Neuronal stem cell (in vitro differentiated cells): ENCODE measurements around the gene USP32.
"Not testable (repeated sequence)": the region's sequence is repeated elsewhere in the genome, so short reads cannot be mapped to it uniquely, and the experiment has no call there.

Experiments used
- DNase-seq: peaks from one replicate; pipeline ENCODE4 v3.0.0-alpha.2; 2013; ENCODE audit warnings: low spot score
- H2AFZ ChIP-seq: one replicate; pipeline ENCODE4 v1.6.1; 2013; ENCODE audit warnings: mild to moderate bottlenecking, low read length, inconsistent platforms
- H2AK5ac ChIP-seq: 2 replicates; pipeline ENCODE4 v1.6.1; 2013; ENCODE audit warnings: low read depth, mild to moderate bottlenecking, inconsistent platforms, low read length, moderate library complexity, mixed read lengths
- H2BK120ac ChIP-seq: 2 replicates; pipeline ENCODE4 v1.6.1; 2013; ENCODE audit warnings: low read depth, mild to moderate bottlenecking, inconsistent platforms, low read length, moderate library complexity, mixed read lengths
- H2BK12ac ChIP-seq: one replicate; pipeline ENCODE4 v1.6.1; 2013; ENCODE audit warnings: low read length, inconsistent platforms
- H2BK15ac ChIP-seq: 2 replicates; pipeline ENCODE4 v1.6.1; 2013; ENCODE audit warnings: mild to moderate bottlenecking, low read length, inconsistent platforms, mixed read lengths
- H2BK5ac ChIP-seq: one replicate; pipeline ENCODE4 v1.6.1; 2013; ENCODE audit warnings: inconsistent platforms, mild to moderate bottlenecking, low read length, moderate library complexity
- H3K14ac ChIP-seq: one replicate; pipeline ENCODE4 v1.6.1; 2013; ENCODE audit warnings: low read length, inconsistent platforms
- H3K18ac ChIP-seq: 2 replicates; pipeline ENCODE4 v1.6.1; 2013; ENCODE audit warnings: low read length, inconsistent platforms
- H3K23ac ChIP-seq: 2 replicates; pipeline ENCODE4 v1.6.1; 2013; ENCODE audit warnings: low read depth, mild to moderate bottlenecking, mixed read lengths, low read length, inconsistent platforms; ENCODE audit not compliant: poor library complexity
- H3K27ac ChIP-seq: replicated peaks from 3 replicates; pipeline ENCODE4 v1.5.1; 2013; ENCODE audit warnings: low read length, inconsistent platforms
- H3K27me3 ChIP-seq, 3 experiments: 2 replicates each; pipeline ENCODE4 v1.6.1; 2013; ENCODE audit warnings: low read length in 3 of 3, mild to moderate bottlenecking in 2 of 3, inconsistent platforms in 1 of 3, low read depth in 1 of 3, mixed read lengths in 1 of 3, moderate library complexity in 1 of 3; ENCODE audit not compliant: control insufficient read depth in 3 of 3, insufficient read depth in 3 of 3
- H3K36me3 ChIP-seq, 2 donors: replicated peaks in 1 of 2; 2 replicates each; pipeline ENCODE4 v1.6.1; 2013; ENCODE audit warnings: low read length in 2 of 2; ENCODE audit not compliant: control insufficient read depth in 2 of 2, insufficient read depth in 2 of 2
- H3K4ac ChIP-seq: 2 replicates; pipeline ENCODE4 v1.6.1; 2013; ENCODE audit warnings: inconsistent platforms, mild to moderate bottlenecking, low read length, moderate library complexity
- H3K4me1 ChIP-seq, 2 donors: 1 replicate in 1 of 2; 2 replicates in 1 of 2; pipeline ENCODE4 v1.6.1; 2013; ENCODE audit warnings: low read length in 2 of 2, low read depth in 1 of 2; ENCODE audit not compliant: control insufficient read depth in 2 of 2, insufficient read depth in 1 of 2
- H3K4me2 ChIP-seq: one replicate; pipeline ENCODE4 v1.6.1; 2013; ENCODE audit warnings: mild to moderate bottlenecking, low read length, inconsistent platforms; ENCODE audit not compliant: insufficient read depth, poor library complexity, severe bottlenecking
- H3K4me3 ChIP-seq, 2 donors: 2 replicates each; pipeline ENCODE4 v1.5.1; 2013; ENCODE audit warnings: low read length in 2 of 2, mild to moderate bottlenecking in 2 of 2, inconsistent platforms in 1 of 2, moderate library complexity in 1 of 2
- H3K79me1 ChIP-seq: one replicate; pipeline ENCODE4 v1.6.1; 2013; ENCODE audit warnings: low read depth, mild to moderate bottlenecking, inconsistent platforms, low read length, moderate library complexity
- H3K9ac ChIP-seq: one replicate; pipeline ENCODE4 v1.6.1; 2013; ENCODE audit warnings: mild to moderate bottlenecking, low read depth, low read length, inconsistent platforms; ENCODE audit not compliant: poor library complexity
- H3K9me3 ChIP-seq, 2 donors: replicated peaks in 1 of 2; 2 replicates each; pipeline versions ENCODE3 to v1.6.1; 2013; ENCODE audit warnings: low read length in 2 of 2, mild to moderate bottlenecking in 2 of 2, inconsistent platforms in 1 of 2, low read depth in 1 of 2, mixed read lengths in 1 of 2, moderate library complexity in 1 of 2; ENCODE audit not compliant: control insufficient read depth in 2 of 2, insufficient read depth in 1 of 2
- H4K8ac ChIP-seq: one replicate; pipeline ENCODE4 v1.6.1; 2013; ENCODE audit warnings: low read depth, mild to moderate bottlenecking, inconsistent platforms, low read length, moderate library complexity
- H4K91ac ChIP-seq: one replicate; pipeline ENCODE4 v1.6.1; 2013; ENCODE audit warnings: low read length, low read depth, mild to moderate bottlenecking, inconsistent platforms; ENCODE audit not compliant: poor library complexity
- WGBS, 2 donors: extraction: QIAGEN DNeasy Blood & Tissue Kit; methylation state at CpG; one replicate each; pipeline ENCODE4 v1.1.7; 2013; ENCODE audit warnings: missing lambda C conversion rate in 2 of 2, mixed read lengths in 1 of 2; ENCODE audit not compliant: insufficient read length in 2 of 2, insufficient replicate concordance in 1 of 2; ENCODE audit errors: extremely low coverage in 2 of 2; 5-methylcytosine and 5-hydroxymethylcytosine counted together

Gene USP32

DNA sequence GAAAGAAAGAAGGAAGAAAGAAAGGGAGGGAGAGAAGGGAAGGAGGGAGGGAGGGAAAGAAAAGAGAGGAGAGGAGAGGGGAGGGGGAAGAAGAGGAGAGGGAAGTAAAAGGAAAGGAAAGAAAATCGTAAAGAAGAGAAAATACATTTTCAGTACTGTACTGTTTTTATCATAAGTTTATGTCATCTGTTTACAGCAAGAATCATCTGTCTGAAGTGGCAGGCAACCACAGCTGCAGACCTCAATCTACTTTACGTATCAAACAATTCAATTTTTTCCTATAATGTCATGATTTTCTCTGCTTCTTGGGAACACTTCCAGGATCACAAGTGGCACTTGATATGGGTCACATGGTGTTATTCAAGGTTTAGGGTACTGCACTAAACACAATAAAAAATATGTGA lies 58.3 kb downstream of the USP32 start:
- Histone ChIP-seq H2BK5ac (no peak overlapping the region), H2BK15ac (no peak overlapping the region), H3K18ac (no peak overlapping the region), H3K79me1 (peaks cover 2% of the 10 kb centered on the region), H2AFZ (no peak overlapping the region), H3K9me3 (no peaks in the 10 kb centered on the region), H3K23ac (no peak overlapping the region), H3K14ac (no peak overlapping the region), H3K4me1 (peaks cover 0 to 2% of the 10 kb centered on the region in 2 donors), H3K4ac (no peak overlapping the region), H3K36me3 (peaks cover 0 to 12% of the 10 kb centered on the region in 2 donors), H3K9ac (no peak overlapping the region), H2BK12ac (no peak overlapping the region), H4K8ac (no peak overlapping the region), H3K27ac (no peak overlapping the region), H2BK120ac (no peak overlapping the region), H2AK5ac (no peak overlapping the region), H3K4me2 (no peak overlapping the region), H4K91ac (no peak overlapping the region), H3K27me3 (no peaks in the 10 kb centered on the region), H3K4me3 (no peak overlapping the region)
- no CpG with 5 or more reads among the region's 2 CpGs for WGBS, 2 donors
- no peak for DNase-seq

DNA sequence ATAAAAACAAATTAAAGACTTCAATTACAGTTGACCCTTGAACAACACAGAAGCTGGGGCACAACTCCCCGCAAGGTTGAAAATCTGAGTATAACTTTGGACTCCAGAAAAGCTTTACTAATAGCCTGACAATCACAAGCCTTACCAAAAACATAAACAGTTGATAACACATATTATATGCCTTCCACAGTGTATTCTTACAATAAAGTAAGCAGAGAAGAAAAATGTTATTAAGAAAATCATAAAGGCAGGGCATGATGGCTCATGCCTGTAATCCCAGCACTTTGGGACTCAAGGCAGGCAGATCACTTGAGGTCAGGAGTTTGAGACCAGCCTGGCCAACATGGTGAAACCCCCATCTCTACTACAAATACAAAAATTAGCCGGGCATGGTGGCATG lies 58.9 kb downstream of the USP32 start:
- not testable (repeated sequence) for H2BK120ac ChIP-seq, DNase-seq, H3K79me1 ChIP-seq, H2BK12ac ChIP-seq, H3K27me3 ChIP-seq, H2AK5ac ChIP-seq, H4K8ac ChIP-seq, H3K4me3 ChIP-seq, H3K27ac ChIP-seq, H3K4me1 ChIP-seq, H2AFZ ChIP-seq, H4K91ac ChIP-seq, H3K4ac ChIP-seq, H3K9me3 ChIP-seq, H3K4me2 ChIP-seq, H3K14ac ChIP-seq, H2BK5ac ChIP-seq, H2BK15ac ChIP-seq, H3K9ac ChIP-seq, H3K18ac ChIP-seq, H3K23ac ChIP-seq
- WGBS, 2 donors, result no CpG with 5 or more reads among the region's 2 CpGs
- H3K36me3 ChIP-seq, result peaks cover 0 to 12% of the 10 kb centered on the region in 2 donors

DNA sequence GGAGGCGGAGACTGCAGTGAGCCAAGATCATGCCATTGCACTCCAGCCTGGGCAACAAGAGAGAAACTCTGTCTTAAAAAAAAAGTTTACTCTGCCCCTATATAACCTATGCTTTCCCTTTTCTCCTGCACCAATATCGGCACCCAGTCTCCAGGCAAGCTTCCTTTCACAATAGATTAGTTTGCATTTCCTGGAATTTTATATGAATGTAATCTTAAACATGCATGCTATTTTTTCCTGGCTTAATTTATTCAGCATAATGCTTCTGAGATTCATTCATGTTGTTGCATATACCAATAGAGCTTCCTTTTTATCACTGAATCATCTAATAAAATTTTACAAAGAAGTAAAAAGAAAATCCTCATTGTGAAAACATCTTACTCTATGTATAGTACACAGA lies 59.4 kb downstream of the USP32 start:
- Histone ChIP-seq H3K9me3 (no peaks in the 10 kb centered on the region), H4K91ac (no peak overlapping the region), H3K36me3 (peaks cover 0 to 8% of the 10 kb centered on the region in 2 donors), H2BK5ac (no peak overlapping the region), H4K8ac (no peak overlapping the region), H3K14ac (no peak overlapping the region), H2BK12ac (no peak overlapping the region), H3K9ac (no peak overlapping the region), H3K27ac (no peak overlapping the region), H3K79me1 (peaks cover 2% of the 10 kb centered on the region), H2AFZ (no peak overlapping the region), H2AK5ac (no peak overlapping the region), H2BK15ac (no peak overlapping the region), H2BK120ac (no peak overlapping the region), H3K18ac (no peak overlapping the region), H3K4me1 (peaks cover 0 to 11% of the 10 kb centered on the region in 2 donors), H3K4me2 (no peak overlapping the region), H3K4ac (no peak overlapping the region), H3K27me3 (no peaks in the 10 kb centered on the region), H3K23ac (no peak overlapping the region), H3K4me3 (no peak overlapping the region)
- DNase-seq, result no peak
- WGBS, 2 donors, result no CpG with 5 or more reads among the region's 2 CpGs

DNA sequence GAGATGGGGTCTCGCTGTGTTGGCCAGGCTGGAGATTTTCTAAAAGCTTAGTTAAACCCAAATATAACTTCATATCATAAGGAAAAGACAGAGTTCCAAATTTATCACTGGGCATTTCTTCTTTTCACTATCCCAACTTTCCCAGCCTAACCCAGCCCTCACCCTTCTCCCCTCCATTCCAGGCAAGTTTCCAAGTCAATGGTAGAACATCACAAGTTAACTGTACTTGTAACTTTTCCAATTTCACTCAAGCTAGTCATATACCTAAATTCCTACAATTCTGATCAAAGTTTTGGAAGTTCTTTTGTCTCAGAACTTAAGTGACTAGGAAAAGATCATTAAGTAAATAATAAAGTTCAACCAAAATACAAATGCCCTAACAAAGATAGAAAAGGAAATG lies 61.2 kb downstream of the USP32 start:
- no peak overlapping the region for H4K91ac ChIP-seq
- no peak overlapping the region for H3K18ac ChIP-seq
- H3K36me3 ChIP-seq, result no peaks in the 10 kb centered on the region
- H3K4me2 ChIP-seq, result no peak overlapping the region
- H3K4me1 ChIP-seq, result peaks cover 0 to 15% of the 10 kb centered on the region in 2 donors
- no peak overlapping the region for H3K23ac ChIP-seq
- no peak for DNase-seq
- no peak overlapping the region for H3K4me3 ChIP-seq
- H3K9me3 ChIP-seq, result no peaks in the 10 kb centered on the region
- H3K9ac ChIP-seq, result no peak overlapping the region
- no peak overlapping the region for H4K8ac ChIP-seq
- H3K27ac ChIP-seq, result no peak overlapping the region
- H2AK5ac ChIP-seq, result no peak overlapping the region
- no peak overlapping the region for H2BK120ac ChIP-seq
- no peak overlapping the region for H2BK15ac ChIP-seq
- H3K27me3 ChIP-seq, result no peaks in the 10 kb centered on the region
- H2AFZ ChIP-seq, result no peak overlapping the region
- peaks cover 5% of the 10 kb centered on the region for H3K79me1 ChIP-seq
- H3K4ac ChIP-seq, result no peak overlapping the region
- H2BK5ac ChIP-seq, result no peak overlapping the region
- no CpG with 5 or more reads among the region's 1 CpG for WGBS, 2 donors
- H3K14ac ChIP-seq, result no peak overlapping the region
- H2BK12ac ChIP-seq, result no peak overlapping the region
